ENCODE results near the gene IGSF5. TPM values are rescaled to one million over a fixed set of nuclear protein-coding genes. Genes with fewer than 3 reads are reported as not detected.
"Not testable (repeated sequence)": the region's sequence is repeated elsewhere in the genome, so short reads cannot be mapped to it uniquely, and the experiment has no call there.

IGSF5 gene
- total RNA-seq, result under 1 TPM; 0.32 to 0.98 (median 0.73) TPM

DNA sequence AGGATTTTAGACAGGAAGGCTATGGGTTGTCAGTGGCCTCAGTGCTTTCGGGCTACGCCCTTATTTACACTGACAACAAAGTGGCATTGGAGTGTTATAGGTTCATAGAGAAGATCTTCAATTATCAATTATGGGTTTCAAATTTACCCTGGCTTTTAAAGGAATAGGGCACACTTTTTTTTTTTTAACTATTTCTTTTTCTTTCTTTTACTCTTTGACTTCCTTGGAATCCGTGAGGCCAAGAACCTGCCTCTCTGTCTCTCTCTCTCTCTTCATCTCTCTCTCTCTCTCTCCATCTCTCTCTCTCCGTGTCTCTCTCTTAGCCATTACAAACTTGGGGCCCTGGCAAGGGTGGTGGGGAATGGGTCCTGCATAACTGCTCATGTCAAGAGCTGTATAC, at the start of gene IGSF5:
Gene IGSF5, plus strand, starts transcription at position 301 of the 400 bp plus-strand sequence. CDS start 327 bp downstream, outside the sequence.
- H3K9me3 ChIP-seq; H3K4me1 ChIP-seq; H3K27me3 ChIP-seq; H3K4me3 ChIP-seq; H3K27ac ChIP-seq; DNase-seq (ENCODE audit: low spot score in 2 of 2); H3K36me3 ChIP-seq; intact Hi-C loops (cut with DNase I; ENCODE audit: low total_unique reads): not testable (repeated sequence)

DNA sequence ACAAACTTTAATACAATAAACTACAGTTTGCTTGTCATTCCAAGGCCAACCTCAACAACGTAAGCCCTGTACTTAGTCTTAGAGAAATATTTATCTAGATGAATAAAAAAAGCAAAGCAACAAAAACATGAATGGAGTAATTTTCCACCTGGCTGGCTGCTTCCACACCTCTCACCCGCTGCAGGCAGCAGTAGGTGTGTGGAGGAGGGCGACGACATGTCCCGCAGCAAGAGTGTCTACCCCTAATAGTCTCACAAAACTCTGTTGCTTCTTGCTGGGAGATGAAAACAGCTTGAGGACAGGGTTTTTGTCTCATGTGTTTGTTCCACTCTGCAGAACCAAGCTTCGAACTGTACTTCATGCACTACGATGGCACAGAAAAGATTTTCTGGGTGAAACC, 48.8 kb upstream of the IGSF5 start:
- Histone ChIP-seq H3K27me3 (no peaks in the 10 kb centered on the region), H3K4me1 (no peaks in the 10 kb centered on the region), H3K4me3 (no peak overlapping the region), H3K27ac (no peak overlapping the region), H3K9me3 (no peaks in the 10 kb centered on the region), H3K36me3 (no peaks in the 10 kb centered on the region)
- intact Hi-C loops (cut with DNase I; ENCODE audit: low total_unique reads), result no loop called here
- DNase-seq (ENCODE audit: low spot score in 2 of 2), result no peak
- TF ChIP-seq POLR2AphosphoS5 (IDR thresholded peaks at IDR 0.05) (no peak), POLR2A (IDR thresholded peaks at IDR 0.05) (no peak)
- TF ChIP-seq, protein P1, sequence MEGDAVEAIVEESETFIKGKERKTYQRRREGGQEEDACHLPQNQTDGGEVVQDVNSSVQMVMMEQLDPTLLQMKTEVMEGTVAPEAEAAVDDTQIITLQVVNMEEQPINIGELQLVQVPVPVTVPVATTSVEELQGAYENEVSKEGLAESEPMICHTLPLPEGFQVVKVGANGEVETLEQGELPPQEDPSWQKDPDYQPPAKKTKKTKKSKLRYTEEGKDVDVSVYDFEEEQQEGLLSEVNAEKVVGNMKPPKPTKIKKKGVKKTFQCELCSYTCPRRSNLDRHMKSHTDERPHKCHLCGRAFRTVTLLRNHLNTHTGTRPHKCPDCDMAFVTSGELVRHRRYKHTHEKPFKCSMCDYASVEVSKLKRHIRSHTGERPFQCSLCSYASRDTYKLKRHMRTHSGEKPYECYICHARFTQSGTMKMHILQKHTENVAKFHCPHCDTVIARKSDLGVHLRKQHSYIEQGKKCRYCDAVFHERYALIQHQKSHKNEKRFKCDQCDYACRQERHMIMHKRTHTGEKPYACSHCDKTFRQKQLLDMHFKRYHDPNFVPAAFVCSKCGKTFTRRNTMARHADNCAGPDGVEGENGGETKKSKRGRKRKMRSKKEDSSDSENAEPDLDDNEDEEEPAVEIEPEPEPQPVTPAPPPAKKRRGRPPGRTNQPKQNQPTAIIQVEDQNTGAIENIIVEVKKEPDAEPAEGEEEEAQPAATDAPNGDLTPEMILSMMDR (IDR thresholded peaks at IDR 0.05), result no peak

DNA sequence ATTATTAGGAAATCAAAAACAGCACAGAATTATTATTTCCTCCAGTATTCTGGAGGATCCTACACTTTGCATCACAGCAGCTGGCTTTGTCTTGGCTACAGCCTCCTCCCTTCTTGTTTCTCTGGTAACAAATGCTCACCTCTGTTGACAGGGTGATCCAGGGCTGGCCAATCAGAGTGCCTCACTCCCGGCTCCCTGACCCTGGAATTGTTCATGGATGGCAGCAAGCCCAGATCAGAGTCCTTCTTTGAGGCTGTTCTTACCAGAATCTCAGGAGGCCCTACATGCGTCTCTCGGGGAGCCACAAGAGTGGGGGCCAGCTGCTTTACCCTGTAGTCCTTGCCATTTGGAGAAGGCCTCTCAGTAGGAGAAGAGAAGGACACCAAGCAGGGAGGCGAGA, 48.4 kb upstream of the IGSF5 start:
- Histone ChIP-seq H3K4me3 (no peak overlapping the region), H3K36me3 (no peaks in the 10 kb centered on the region), H3K27me3 (no peaks in the 10 kb centered on the region), H3K27ac (no peak overlapping the region), H3K4me1 (no peaks in the 10 kb centered on the region), H3K9me3 (no peaks in the 10 kb centered on the region)
- TF ChIP-seq POLR2AphosphoS5 (IDR thresholded peaks at IDR 0.05), result no peak
- TF ChIP-seq, protein P1 (IDR thresholded peaks at IDR 0.05), result no peak
- no peak for TF ChIP-seq POLR2A (IDR thresholded peaks at IDR 0.05)
- DNase-seq (ENCODE audit: low spot score in 2 of 2), result no peak
- intact Hi-C loops (cut with DNase I; ENCODE audit: low total_unique reads), result no loop called here

DNA sequence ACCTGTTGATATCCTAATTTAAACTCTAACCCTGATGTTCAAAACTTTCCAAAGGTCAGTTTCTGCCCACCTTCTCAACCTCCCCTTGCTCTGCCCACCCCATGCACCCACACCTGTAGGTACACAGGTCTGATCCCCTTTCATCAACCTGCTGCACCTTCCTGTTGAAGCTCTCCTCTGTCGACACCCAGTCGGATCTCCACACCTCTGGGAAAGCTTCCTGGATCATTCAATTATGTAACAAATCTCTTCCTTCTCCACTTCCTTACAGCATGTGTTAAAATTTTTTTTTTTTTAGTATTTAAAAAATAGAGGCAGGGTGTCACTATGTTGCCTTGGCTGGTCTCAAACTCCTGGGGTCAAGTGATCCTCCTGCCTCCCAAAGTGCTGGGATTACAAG, 44.7 kb upstream of the IGSF5 start:
- DNase-seq (ENCODE audit: low spot score in 2 of 2), result no peak
- Histone ChIP-seq H3K36me3 (no peaks in the 10 kb centered on the region), H3K27me3 (no peaks in the 10 kb centered on the region), H3K4me3 (no peak overlapping the region), H3K4me1 (no peaks in the 10 kb centered on the region), H3K9me3 (peaks cover 10 to 13% of the 10 kb centered on the region in 2 donors), H3K27ac (no peak overlapping the region)
- intact Hi-C loops (cut with DNase I; ENCODE audit: low total_unique reads), result no loop called here
- TF ChIP-seq POLR2AphosphoS5 (IDR thresholded peaks at IDR 0.05), result no peak
- TF ChIP-seq, protein P1 (IDR thresholded peaks at IDR 0.05), result no peak
- TF ChIP-seq POLR2A (IDR thresholded peaks at IDR 0.05), result no peak

DNA sequence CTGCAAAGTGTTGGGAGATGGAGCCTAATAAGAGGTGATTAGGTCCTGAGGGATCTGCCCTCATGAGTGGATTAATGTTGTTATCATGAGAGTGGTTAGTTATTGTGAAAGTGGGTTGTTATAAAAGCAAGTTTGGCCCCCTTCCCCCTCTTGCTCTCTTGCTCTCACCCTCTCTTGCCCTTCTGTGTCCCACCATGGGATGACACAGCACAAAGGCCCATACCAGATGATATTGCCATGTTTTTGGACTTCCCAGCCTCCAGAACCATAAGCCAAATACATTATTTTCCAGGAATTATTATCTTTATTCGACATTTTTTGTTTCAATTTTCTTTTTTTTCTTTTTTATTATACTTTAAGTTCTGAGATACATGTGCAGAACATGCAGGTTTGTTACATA, 41.4 kb upstream of the IGSF5 start:
- Histone ChIP-seq H3K36me3 (no peaks in the 10 kb centered on the region), H3K9me3 (peaks cover 10 to 13% of the 10 kb centered on the region in 2 donors), H3K4me1 (no peaks in the 10 kb centered on the region), H3K27ac (no peak overlapping the region), H3K4me3 (no peak overlapping the region), H3K27me3 (no peaks in the 10 kb centered on the region)
- no peak for DNase-seq (ENCODE audit: low spot score in 2 of 2)
- intact Hi-C loops (cut with DNase I; ENCODE audit: low total_unique reads), result no loop called here
- TF ChIP-seq, protein P1 (IDR thresholded peaks at IDR 0.05), result no peak
- TF ChIP-seq POLR2A (IDR thresholded peaks at IDR 0.05) (no peak), POLR2AphosphoS5 (IDR thresholded peaks at IDR 0.05) (no peak)

DNA sequence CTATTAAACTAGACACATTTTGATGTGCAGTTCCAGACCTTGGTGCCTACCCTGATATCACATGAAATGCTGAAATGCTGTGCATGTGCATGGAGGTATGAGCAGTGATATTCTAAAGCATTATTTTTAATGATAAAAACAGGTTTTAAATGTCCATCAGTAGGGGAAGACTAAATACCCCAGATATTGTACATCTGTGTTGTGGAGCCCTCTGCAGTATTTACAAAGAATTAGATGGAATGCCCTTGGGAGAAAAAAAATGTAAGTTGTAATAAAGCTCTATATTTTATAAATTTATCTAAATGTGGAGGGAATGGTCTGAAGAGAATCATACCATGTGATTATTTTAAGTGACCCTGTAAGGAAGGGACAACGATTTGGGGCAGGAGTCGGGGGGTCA, 39.1 kb upstream of the IGSF5 start:
- TF ChIP-seq POLR2AphosphoS5 (IDR thresholded peaks at IDR 0.05) (no peak), POLR2A (IDR thresholded peaks at IDR 0.05) (no peak)
- TF ChIP-seq, protein P1 (IDR thresholded peaks at IDR 0.05), result no peak
- Histone ChIP-seq H3K27me3 (peaks cover 0 to 7% of the 10 kb centered on the region in 2 donors), H3K9me3 (peaks cover 10 to 13% of the 10 kb centered on the region in 2 donors), H3K4me1 (no peaks in the 10 kb centered on the region), H3K4me3 (no peak overlapping the region), H3K27ac (no peak overlapping the region), H3K36me3 (no peaks in the 10 kb centered on the region)
- DNase-seq (ENCODE audit: low spot score in 2 of 2), result no peak
- intact Hi-C loops (cut with DNase I; ENCODE audit: low total_unique reads), result no loop called here
